H1 (cell line): ENCODE measurements around the gene MED10. TPM values are rescaled to one million over a fixed set of nuclear protein-coding genes. Genes with fewer than 3 reads are reported as not detected.

Source experiments
- BACH1 ChIP-seq: IDR thresholded peaks from 2 replicates; pipeline ENCODE4 v1.6.1; 2012; ENCODE audit warnings: low read length, improper control_type of control experiment
- BCL11A ChIP-seq, 2 experiments: IDR thresholded peaks; one replicate each; pipeline ENCODE4 v1.6.1; 2011; ENCODE audit warnings: low read depth in 2 of 2, low read length in 2 of 2, mild to moderate bottlenecking in 2 of 2
- CEBPB ChIP-seq: IDR thresholded peaks from 2 replicates; pipeline ENCODE4 v1.6.1; 2012; ENCODE audit warnings: low read depth, low read length
- CHD1 ChIP-seq: IDR thresholded peaks from 2 replicates; pipeline ENCODE4 v1.6.1; 2012; ENCODE audit warnings: low read depth, low read length, improper control_type of control experiment
- CHD2 ChIP-seq: IDR thresholded peaks from 2 replicates; pipeline ENCODE4 v1.6.1; 2012; ENCODE audit warnings: low read length, improper control_type of control experiment
- CTBP2 ChIP-seq: IDR thresholded peaks from 2 replicates; pipeline ENCODE4 v1.7.0; 2011; ENCODE audit warnings: borderline replicate concordance, mild to moderate bottlenecking, moderate library complexity, mixed read lengths, low read length; ENCODE audit not compliant: insufficient read depth, insufficient read length
- EP300 ChIP-seq, 2 experiments: IDR thresholded peaks; 1 replicate in 1 of 2; 2 replicates in 1 of 2; pipeline ENCODE4 v1.6.1; 2011 to 2012; ENCODE audit warnings: low read depth in 2 of 2, low read length in 2 of 2, mild to moderate bottlenecking in 2 of 2, borderline replicate concordance in 1 of 2, inconsistent platforms in 1 of 2, moderate library complexity in 1 of 2
- EZH2 ChIP-seq: fragments of 200-600 bp; sonication (generic); IDR thresholded peaks from 2 replicates; pipeline ENCODE4 v1.7.1; 2012; ENCODE audit warnings: low read depth, mild to moderate bottlenecking, moderate library complexity, low read length, inconsistent platforms; ENCODE audit not compliant: severe bottlenecking
- JUN ChIP-seq: IDR thresholded peaks from 2 replicates; pipeline ENCODE4 v1.6.1; 2011; ENCODE audit warnings: low read depth, mild to moderate bottlenecking, improper control_type of control experiment, low read length
- KDM4A ChIP-seq: IDR thresholded peaks from one replicate; pipeline ENCODE4 v1.7.1; 2012; ENCODE audit warnings: low read depth, mild to moderate bottlenecking, moderate library complexity, low read length, inconsistent platforms; ENCODE audit not compliant: severe bottlenecking
- PHF8 ChIP-seq: fragments of 200-600 bp; sonication (generic); conservative IDR thresholded peaks from 2 replicates; pipeline ENCODE4 v1.7.1; 2012; ENCODE audit warnings: low read depth, mild to moderate bottlenecking, inconsistent platforms, low read length, moderate library complexity
- RFX5 ChIP-seq: IDR thresholded peaks from 2 replicates; pipeline ENCODE4 v1.6.1; 2011; ENCODE audit warnings: low read depth, low read length, improper control_type of control experiment, borderline replicate concordance
- SAP30 ChIP-seq: fragments of 300-600 bp; sonication (generic); IDR thresholded peaks from 2 replicates; pipeline ENCODE4 v1.7.1; 2012; ENCODE audit warnings: low read length, moderate library complexity, mild to moderate bottlenecking, inconsistent platforms; ENCODE audit not compliant: insufficient read depth, insufficient replicate concordance
- SIN3A ChIP-seq, 2 experiments: IDR thresholded peaks in 1 of 2; conservative IDR thresholded peaks in 1 of 2; 2 replicates each; pipeline ENCODE4 v1.6.1; 2011 to 2012; ENCODE audit warnings: low read length in 2 of 2, improper control_type of control experiment in 1 of 2, low read depth in 1 of 2, mild to moderate bottlenecking in 1 of 2
- SP1 ChIP-seq: IDR thresholded peaks from 2 replicates; pipeline ENCODE4 v1.6.1; 2011; ENCODE audit warnings: low read depth, low read length
- TAF1 ChIP-seq: IDR thresholded peaks from 2 replicates; pipeline ENCODE4 v1.6.1; 2011; ENCODE audit warnings: mild to moderate bottlenecking, low read depth, low read length
- TAF7 ChIP-seq: optimal IDR thresholded peaks from 2 replicates; pipeline ENCODE3; 2011; ENCODE audit warnings: low read depth, mild to moderate bottlenecking, inconsistent platforms, low read length, moderate library complexity, borderline replicate concordance
- TCF12 ChIP-seq: IDR thresholded peaks from 2 replicates; pipeline ENCODE4 v1.6.1; 2011; ENCODE audit warnings: low read depth, mild to moderate bottlenecking, low read length
- YY1 ChIP-seq: IDR thresholded peaks from 2 replicates; pipeline ENCODE4 v1.6.1; 2011; ENCODE audit warnings: low read depth, mild to moderate bottlenecking, low read length
- polyA plus RNA-seq, 7 experiments: library from polyadenylated mRNA; depleted of rRNA in 3 of 7; stranded (reverse) in 5 of 7; unstranded in 2 of 7; fragments of >200 nt in 5 of 7; fragments of 200-250 nt in 2 of 7; gene quantifications; 1 replicate in 5 of 7; 2 replicates in 1 of 7; 4 replicates in 1 of 7; pipeline versions ENCODE4 v1.2.1 to v1.2.3, GENCODE V29; 2011 to 2013; ENCODE audit warnings: missing spikeins in 2 of 7, mixed read lengths in 2 of 7
- total RNA-seq: library from RNA; stranded (reverse); fragmentation: NEBNext Ultra II Directional; extraction: Animal tissue kit (Norgen Biotek cat#: 25700); gene quantifications from 2 replicates; pipeline ENCODE4 v1.2.1, GENCODE V29; 2021
- TF ChIP-seq, protein P1 (sequence below): IDR thresholded peaks from 2 replicates; pipeline ENCODE4 v1.6.1; 2011; ENCODE audit warnings: low read length, improper control_type of control experiment
- TF ChIP-seq, protein P2 (sequence below): IDR thresholded peaks from 2 replicates; pipeline ENCODE4 v1.6.1; 2012; ENCODE audit warnings: inconsistent platforms

MED10 gene
- total and polyA plus RNA-seq, 2 of the 8 experiments (the other 6 are each of a cell fraction or from before 2014, with no cell fraction given) = 20.1 to 23.2 TPM

GRCh38 chr5:6377905-6378765 lies at the start of gene MED10 (continued):
- TF ChIP-seq EZH2 = no peak
- no peak for TF ChIP-seq TAF7
- no peak for TF ChIP-seq BCL11A (IDR thresholded peaks at IDR 0.05; ENCODE audit: low read depth in 2 of 2, low read length in 2 of 2)
- TF ChIP-seq, protein P1, sequence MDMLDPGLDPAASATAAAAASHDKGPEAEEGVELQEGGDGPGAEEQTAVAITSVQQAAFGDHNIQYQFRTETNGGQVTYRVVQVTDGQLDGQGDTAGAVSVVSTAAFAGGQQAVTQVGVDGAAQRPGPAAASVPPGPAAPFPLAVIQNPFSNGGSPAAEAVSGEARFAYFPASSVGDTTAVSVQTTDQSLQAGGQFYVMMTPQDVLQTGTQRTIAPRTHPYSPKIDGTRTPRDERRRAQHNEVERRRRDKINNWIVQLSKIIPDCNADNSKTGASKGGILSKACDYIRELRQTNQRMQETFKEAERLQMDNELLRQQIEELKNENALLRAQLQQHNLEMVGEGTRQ = no peak
- TF ChIP-seq, protein P2, sequence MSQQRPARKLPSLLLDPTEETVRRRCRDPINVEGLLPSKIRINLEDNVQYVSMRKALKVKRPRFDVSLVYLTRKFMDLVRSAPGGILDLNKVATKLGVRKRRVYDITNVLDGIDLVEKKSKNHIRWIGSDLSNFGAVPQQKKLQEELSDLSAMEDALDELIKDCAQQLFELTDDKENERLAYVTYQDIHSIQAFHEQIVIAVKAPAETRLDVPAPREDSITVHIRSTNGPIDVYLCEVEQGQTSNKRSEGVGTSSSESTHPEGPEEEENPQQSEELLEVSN = peak; percentile 72; the same call in 1 of the 2 replicates
- TF ChIP-seq JUN = no peak
- peak; percentile 43 to 63; a peak in 2 of 4 replicates for TF ChIP-seq SIN3A (conservative IDR thresholded peaks at IDR 0.05 in 1 of 2, IDR thresholded peaks at IDR 0.05 in 1 of 2; ENCODE audit: low read depth in 1 of 2, low read length in 2 of 2)
- no peak for TF ChIP-seq BACH1
- no peak for TF ChIP-seq CEBPB
- TF ChIP-seq CHD1 = no peak
- no peak for TF ChIP-seq CHD2
- no peak for TF ChIP-seq CTBP2
- peak; percentile 88 for TF ChIP-seq PHF8
- TF ChIP-seq RFX5 = no peak
- peak; percentile 81 for TF ChIP-seq KDM4A
- TF ChIP-seq TCF12 = no peak
- TF ChIP-seq EP300 (IDR thresholded peaks at IDR 0.05; ENCODE audit: borderline replicate concordance in 1 of 2, low read depth in 2 of 2, low read length in 2 of 2) = no peak
- TF ChIP-seq SP1 = no peak
- no peak for TF ChIP-seq SAP30
- TF ChIP-seq YY1 = 0 out of 2 replicates have a peak, but pooled peaks have one; percentile 35
- peak; percentile 66; the same call in 1 of the 2 replicates for TF ChIP-seq TAF1
